SK-N-SH treated with all-trans-retinoic acid at 6 μM for 48 hours (cell line): ENCODE data around the gene TMPRSS4.

Experiments used
- ARNTL ChIP-seq: fragments of 450-650 bp; formaldehyde crosslinking; IDR thresholded peaks from 2 replicates; pipeline ENCODE4 v1.5.0; 2020; ENCODE audit warnings: low read depth, mild to moderate bottlenecking, moderate library complexity, borderline replicate concordance
- ZFP3 ChIP-seq: fragments of 250-450 bp; sonication (Bioruptor Pico); IDR thresholded peaks from 2 replicates; pipeline ENCODE4 v1.5.0; 2020; ENCODE audit warnings: mild to moderate bottlenecking, moderate library complexity
- ZFP30 ChIP-seq: fragments of 450-650 bp; formaldehyde crosslinking; IDR thresholded peaks from 2 replicates; pipeline ENCODE4 v1.5.0; 2022; ENCODE audit warnings: mild to moderate bottlenecking, moderate library complexity
- TF ChIP-seq, protein P1 (sequence below): fragments of 250-450 bp; sonication (Bioruptor Pico); IDR thresholded peaks from 2 replicates; pipeline ENCODE4 v1.5.0; 2020; ENCODE audit warnings: mild to moderate bottlenecking, moderate library complexity

- no peak for TF ChIP-seq ZFP3
- no peak for TF ChIP-seq ARNTL (CRISPR knock-in tag)
- TF ChIP-seq, protein P1, sequence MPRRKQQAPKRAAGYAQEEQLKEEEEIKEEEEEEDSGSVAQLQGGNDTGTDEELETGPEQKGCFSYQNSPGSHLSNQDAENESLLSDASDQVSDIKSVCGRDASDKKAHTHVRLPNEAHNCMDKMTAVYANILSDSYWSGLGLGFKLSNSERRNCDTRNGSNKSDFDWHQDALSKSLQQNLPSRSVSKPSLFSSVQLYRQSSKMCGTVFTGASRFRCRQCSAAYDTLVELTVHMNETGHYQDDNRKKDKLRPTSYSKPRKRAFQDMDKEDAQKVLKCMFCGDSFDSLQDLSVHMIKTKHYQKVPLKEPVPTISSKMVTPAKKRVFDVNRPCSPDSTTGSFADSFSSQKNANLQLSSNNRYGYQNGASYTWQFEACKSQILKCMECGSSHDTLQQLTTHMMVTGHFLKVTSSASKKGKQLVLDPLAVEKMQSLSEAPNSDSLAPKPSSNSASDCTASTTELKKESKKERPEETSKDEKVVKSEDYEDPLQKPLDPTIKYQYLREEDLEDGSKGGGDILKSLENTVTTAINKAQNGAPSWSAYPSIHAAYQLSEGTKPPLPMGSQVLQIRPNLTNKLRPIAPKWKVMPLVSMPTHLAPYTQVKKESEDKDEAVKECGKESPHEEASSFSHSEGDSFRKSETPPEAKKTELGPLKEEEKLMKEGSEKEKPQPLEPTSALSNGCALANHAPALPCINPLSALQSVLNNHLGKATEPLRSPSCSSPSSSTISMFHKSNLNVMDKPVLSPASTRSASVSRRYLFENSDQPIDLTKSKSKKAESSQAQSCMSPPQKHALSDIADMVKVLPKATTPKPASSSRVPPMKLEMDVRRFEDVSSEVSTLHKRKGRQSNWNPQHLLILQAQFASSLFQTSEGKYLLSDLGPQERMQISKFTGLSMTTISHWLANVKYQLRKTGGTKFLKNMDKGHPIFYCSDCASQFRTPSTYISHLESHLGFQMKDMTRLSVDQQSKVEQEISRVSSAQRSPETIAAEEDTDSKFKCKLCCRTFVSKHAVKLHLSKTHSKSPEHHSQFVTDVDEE (CRISPR knock-in tag): no peak
- no peak for TF ChIP-seq ZFP30 (CRISPR knock-in tag)
Observed at GRCh38 chr11:118102721-118103261, 25.9 kb downstream of the TMPRSS4 start.
